GM21528 (cell line): ENCODE measurements around the gene RAD17.
"Not testable (repeated sequence)": the region's sequence is repeated elsewhere in the genome, so short reads cannot be mapped to it uniquely, and the experiment has no call there.

Source experiments
- ATAC-seq: cut with Tn5 transposase; IDR thresholded peaks from one replicate; pipeline ENCODE4 v1.9.1; 2021; ENCODE audit warnings: mild to moderate bottlenecking, moderate library complexity; ENCODE audit not compliant: unreplicated experiment, low FRiP score

The RAD17 gene

DNA sequence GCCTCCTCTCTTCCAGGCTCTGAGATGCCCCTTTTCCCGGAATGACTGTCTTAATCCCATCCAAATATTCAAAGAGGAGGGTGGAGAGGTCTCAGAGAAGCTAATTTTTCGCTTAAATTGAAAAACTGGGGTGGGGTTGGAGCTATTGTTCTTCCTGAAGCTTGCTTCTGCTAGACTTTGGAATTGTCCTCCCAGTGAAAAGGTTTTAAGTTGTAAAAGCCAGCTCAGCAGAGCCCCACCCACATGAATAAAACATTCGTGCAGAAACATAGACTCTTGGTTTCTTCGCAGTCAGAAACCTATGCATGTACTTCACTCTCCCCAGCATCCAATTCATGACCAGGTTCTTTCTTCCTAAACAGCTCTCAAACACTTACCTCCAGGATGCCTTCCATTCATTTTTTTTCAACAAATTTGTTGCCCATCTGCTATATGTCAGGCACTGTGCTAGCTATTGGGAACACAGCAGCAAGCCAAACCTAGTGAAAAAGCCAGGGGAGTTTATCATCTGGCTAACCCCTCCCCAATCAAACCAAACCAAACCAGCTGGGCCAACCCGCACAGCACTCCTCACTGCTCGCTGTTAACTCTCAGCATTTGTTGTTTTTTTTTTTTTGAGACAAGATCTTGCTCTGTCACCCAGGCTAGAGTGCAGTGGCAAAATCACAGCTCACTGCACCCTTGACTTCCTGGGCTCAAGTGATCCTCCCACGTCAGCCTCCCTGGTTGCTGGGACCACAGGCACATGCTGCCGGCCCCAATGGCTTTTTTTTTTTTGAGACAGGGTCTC is 85.0 kb downstream of the RAD17 start:
- ATAC-seq: no peak

DNA sequence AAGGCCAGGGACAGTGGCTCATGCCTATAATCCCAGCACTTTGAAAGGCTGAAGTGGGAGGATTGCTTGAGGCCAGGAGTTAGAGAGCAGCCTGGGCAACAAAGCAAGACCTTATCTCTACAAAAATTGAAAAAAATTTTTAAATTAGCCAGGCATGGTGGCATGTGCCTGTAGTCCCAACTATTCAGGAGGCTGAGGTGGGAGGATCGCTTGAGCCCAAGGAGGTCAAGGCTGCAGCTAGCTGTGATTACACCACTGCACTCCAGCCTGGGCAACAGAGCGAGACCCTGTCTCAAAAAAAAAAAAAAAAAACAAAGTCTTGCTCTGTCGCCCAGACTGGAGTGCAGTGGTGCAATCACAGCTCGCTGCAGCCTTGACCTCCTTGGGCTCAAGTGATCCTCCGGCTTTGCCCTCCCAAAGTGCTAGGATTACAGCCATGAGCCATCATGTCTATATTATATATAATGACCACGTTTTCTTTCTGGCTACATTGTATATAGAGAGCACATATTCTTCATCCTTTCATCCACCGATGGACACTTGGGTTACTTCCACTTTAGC is 85.9 kb downstream of the RAD17 start:
- not testable (repeated sequence) for ATAC-seq

DNA sequence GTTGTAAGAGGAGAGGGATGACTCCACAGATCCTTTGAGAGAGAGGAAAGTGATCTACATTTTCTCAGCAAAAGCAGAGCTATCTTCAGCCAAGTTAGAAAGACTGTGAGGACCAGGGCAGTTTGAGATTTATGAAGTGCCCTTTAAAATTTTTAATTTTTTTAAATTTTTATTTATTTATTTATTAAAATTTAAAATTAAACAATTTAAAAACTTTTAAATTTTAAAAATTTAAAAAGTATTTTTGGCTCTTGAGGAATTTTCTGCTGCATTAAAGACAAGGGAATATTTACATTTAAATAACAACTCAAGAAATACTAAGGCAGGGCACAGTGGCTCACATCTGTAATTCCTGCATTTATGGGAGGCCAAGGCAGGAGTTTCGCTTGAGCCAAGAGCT is 92.6 kb downstream of the RAD17 start:
- ATAC-seq: no peak
